Measurements from ENCODE around the gene GPR161. TPM values are rescaled to one million over a fixed set of nuclear protein-coding genes. Genes with fewer than 3 reads are reported as not detected.

The GPR161 gene
- total RNA-seq, 1 experiment from 2014 or later = 13.7 TPM

DNA sequence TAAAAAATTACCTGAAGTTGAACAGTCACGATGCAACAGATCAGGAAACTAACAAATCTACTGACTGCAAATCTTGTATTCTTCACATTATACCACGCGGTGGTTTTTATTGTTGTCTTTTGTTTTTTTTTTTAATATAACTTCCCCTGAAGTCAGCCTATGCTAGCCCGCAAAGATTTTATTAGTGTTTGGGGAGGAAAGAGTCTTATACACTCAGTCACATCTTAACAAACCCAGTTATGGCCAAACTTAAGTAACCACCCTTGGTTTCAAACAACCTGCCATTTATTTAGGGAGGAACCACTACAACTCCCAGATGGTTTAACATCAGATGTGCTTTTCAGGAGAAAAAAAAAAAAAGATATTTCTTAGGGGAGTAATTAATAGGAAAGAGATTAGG lies 15.2 kb upstream of the GPR161 start:
- Histone ChIP-seq H3K9me2 (ENCODE audit: insufficient read depth) (no peaks in the 10 kb centered on the region), H3K4me3 (replicated peaks in 1 of 2; ENCODE audit: low read depth in 1 of 2, low read length in 2 of 2) (no peak overlapping the region), H3K9ac (ENCODE audit: low read length) (no peak overlapping the region), H3K79me2 (ENCODE audit: insufficient read depth, low read length) (no peaks in the 10 kb centered on the region), H3K4me1 (ENCODE audit: control insufficient read depth in 1 of 2, insufficient read depth in 2 of 2, low read length in 2 of 2) (no peaks in the 10 kb centered on the region), H3K27me3 (ENCODE audit: insufficient read depth, low read length) (no peaks in the 10 kb centered on the region), H3K9me3 (ENCODE audit: control insufficient read depth in 1 of 2, insufficient read depth in 1 of 2, low read depth in 1 of 2, low read length in 2 of 2) (no peaks in the 10 kb centered on the region), H3K4me2 (ENCODE audit: low read length) (no peak overlapping the region), H3K27ac (ENCODE audit: low read depth, low read length) (no peak overlapping the region), H2AFZ (ENCODE audit: low read depth, low read length, poor library complexity, severe bottlenecking) (no peak overlapping the region), H3K36me3 (ENCODE audit: control insufficient read depth in 1 of 2, insufficient read depth in 2 of 2, low read length in 2 of 2) (no peaks in the 10 kb centered on the region), H4K20me1 (ENCODE audit: insufficient read depth) (no peaks in the 10 kb centered on the region)
- POLR2A ChIA-PET = no interaction called here
- intact Hi-C loops (cut with micrococcal nuclease) = no loop called here
- ATAC-seq = no peak
- TF ChIP-seq, protein P1, sequence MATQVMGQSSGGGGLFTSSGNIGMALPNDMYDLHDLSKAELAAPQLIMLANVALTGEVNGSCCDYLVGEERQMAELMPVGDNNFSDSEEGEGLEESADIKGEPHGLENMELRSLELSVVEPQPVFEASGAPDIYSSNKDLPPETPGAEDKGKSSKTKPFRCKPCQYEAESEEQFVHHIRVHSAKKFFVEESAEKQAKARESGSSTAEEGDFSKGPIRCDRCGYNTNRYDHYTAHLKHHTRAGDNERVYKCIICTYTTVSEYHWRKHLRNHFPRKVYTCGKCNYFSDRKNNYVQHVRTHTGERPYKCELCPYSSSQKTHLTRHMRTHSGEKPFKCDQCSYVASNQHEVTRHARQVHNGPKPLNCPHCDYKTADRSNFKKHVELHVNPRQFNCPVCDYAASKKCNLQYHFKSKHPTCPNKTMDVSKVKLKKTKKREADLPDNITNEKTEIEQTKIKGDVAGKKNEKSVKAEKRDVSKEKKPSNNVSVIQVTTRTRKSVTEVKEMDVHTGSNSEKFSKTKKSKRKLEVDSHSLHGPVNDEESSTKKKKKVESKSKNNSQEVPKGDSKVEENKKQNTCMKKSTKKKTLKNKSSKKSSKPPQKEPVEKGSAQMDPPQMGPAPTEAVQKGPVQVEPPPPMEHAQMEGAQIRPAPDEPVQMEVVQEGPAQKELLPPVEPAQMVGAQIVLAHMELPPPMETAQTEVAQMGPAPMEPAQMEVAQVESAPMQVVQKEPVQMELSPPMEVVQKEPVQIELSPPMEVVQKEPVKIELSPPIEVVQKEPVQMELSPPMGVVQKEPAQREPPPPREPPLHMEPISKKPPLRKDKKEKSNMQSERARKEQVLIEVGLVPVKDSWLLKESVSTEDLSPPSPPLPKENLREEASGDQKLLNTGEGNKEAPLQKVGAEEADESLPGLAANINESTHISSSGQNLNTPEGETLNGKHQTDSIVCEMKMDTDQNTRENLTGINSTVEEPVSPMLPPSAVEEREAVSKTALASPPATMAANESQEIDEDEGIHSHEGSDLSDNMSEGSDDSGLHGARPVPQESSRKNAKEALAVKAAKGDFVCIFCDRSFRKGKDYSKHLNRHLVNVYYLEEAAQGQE (IDR thresholded peaks at IDR 0.05; ENCODE audit: low read depth) = no peak
- BruUV-seq (replicated peaks) = no TSS peak
- RAD21 ChIA-PET (ENCODE audit: low non-redundant PET in 1 of 2, low total read pairs in 2 of 2, uncharacterized antibody in 2 of 2, unreplicated experiment in 2 of 2) = no interaction called here
- DNase-seq (ENCODE audit: low read depth, low spot score) = no peak
- CTCF ChIA-PET = no interaction called here

DNA sequence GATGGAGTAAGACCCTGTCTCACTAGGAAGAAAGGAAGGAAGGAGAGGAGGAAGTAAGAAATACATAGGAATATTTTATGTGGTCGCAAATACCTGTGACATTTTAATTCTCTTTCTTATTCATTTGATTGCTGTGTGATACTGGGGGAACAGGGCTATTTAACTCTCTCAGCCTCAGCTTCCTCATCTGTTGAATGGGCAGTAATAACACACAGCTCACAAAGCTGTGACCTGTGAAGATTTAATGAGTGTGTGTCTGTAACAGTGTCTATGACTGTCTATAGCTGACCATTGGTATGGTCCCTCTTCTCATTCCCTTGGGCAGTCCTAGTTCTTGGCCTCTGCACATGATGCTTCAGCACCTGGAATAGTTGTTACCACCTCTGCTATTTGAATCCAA lies 13.6 kb upstream of the GPR161 start:
- no peaks in the 10 kb centered on the region for H3K36me3 ChIP-seq (ENCODE audit: control insufficient read depth in 1 of 2, insufficient read depth in 2 of 2, low read length in 2 of 2)
- intact Hi-C loops (cut with micrococcal nuclease) = no loop called here
- no peaks in the 10 kb centered on the region for H3K27me3 ChIP-seq (ENCODE audit: insufficient read depth, low read length)
- H3K4me2 ChIP-seq (ENCODE audit: low read length) = no peak overlapping the region
- no peak overlapping the region for H2AFZ ChIP-seq (ENCODE audit: low read depth, low read length, poor library complexity, severe bottlenecking)
- ChIA-PET RAD21 (ENCODE audit: low non-redundant PET in 1 of 2, low total read pairs in 2 of 2, uncharacterized antibody in 2 of 2, unreplicated experiment in 2 of 2) (no interaction called here), POLR2A (no interaction called here), CTCF (no interaction called here)
- H3K4me3 ChIP-seq (replicated peaks in 1 of 2; ENCODE audit: low read depth in 1 of 2, low read length in 2 of 2) = no peak overlapping the region
- no peak overlapping the region for H3K9ac ChIP-seq (ENCODE audit: low read length)
- no peak overlapping the region for H3K27ac ChIP-seq (ENCODE audit: low read depth, low read length)
- H3K9me3 ChIP-seq (ENCODE audit: control insufficient read depth in 1 of 2, insufficient read depth in 1 of 2, low read depth in 1 of 2, low read length in 2 of 2) = no peaks in the 10 kb centered on the region
- BruUV-seq (replicated peaks) = no TSS peak
- no peaks in the 10 kb centered on the region for H3K79me2 ChIP-seq (ENCODE audit: insufficient read depth, low read length)
- H3K9me2 ChIP-seq (ENCODE audit: insufficient read depth) = no peaks in the 10 kb centered on the region
- DNase-seq (ENCODE audit: low read depth, low spot score) = no peak
- H4K20me1 ChIP-seq (ENCODE audit: insufficient read depth) = no peaks in the 10 kb centered on the region
- H3K4me1 ChIP-seq (ENCODE audit: control insufficient read depth in 1 of 2, insufficient read depth in 2 of 2, low read length in 2 of 2) = peaks cover 0 to 8% of the 10 kb centered on the region in 2 experiments; a peak in 2 of 4 replicates
- no peak for ATAC-seq
- TF ChIP-seq, protein P2, sequence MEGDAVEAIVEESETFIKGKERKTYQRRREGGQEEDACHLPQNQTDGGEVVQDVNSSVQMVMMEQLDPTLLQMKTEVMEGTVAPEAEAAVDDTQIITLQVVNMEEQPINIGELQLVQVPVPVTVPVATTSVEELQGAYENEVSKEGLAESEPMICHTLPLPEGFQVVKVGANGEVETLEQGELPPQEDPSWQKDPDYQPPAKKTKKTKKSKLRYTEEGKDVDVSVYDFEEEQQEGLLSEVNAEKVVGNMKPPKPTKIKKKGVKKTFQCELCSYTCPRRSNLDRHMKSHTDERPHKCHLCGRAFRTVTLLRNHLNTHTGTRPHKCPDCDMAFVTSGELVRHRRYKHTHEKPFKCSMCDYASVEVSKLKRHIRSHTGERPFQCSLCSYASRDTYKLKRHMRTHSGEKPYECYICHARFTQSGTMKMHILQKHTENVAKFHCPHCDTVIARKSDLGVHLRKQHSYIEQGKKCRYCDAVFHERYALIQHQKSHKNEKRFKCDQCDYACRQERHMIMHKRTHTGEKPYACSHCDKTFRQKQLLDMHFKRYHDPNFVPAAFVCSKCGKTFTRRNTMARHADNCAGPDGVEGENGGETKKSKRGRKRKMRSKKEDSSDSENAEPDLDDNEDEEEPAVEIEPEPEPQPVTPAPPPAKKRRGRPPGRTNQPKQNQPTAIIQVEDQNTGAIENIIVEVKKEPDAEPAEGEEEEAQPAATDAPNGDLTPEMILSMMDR (IDR thresholded peaks at IDR 0.05 in 2 of 3, conservative IDR thresholded peaks at IDR 0.05 in 1 of 3; ENCODE audit: borderline replicate concordance in 1 of 3, insufficient read depth in 1 of 3, low read depth in 2 of 3, low read length in 2 of 3) = no peak
- TF ChIP-seq CEBPB (IDR thresholded peaks at IDR 0.05; ENCODE audit: low read depth) = no peak
- no peak for TF ChIP-seq CBX3 (IDR thresholded peaks at IDR 0.05; ENCODE audit: low read depth)
- TF ChIP-seq ZFX (IDR thresholded peaks at IDR 0.05) = no peak
- TF ChIP-seq TCF7L2 (IDR thresholded peaks at IDR 0.05; ENCODE audit: borderline replicate concordance, extremely low read depth, insufficient read depth, insufficient read length) = no peak
- no peak for TF ChIP-seq JUND (IDR thresholded peaks at IDR 0.05)
- TF ChIP-seq EZH2phosphoT487 (IDR thresholded peaks at IDR 0.05; ENCODE audit: borderline replicate concordance) = no peak
- TF ChIP-seq, protein P1 (IDR thresholded peaks at IDR 0.05; ENCODE audit: low read depth) = no peak
- TF ChIP-seq SIN3A (IDR thresholded peaks at IDR 0.05; ENCODE audit: low read depth) = no peak
- TF ChIP-seq POLR2A (IDR thresholded peaks at IDR 0.05; ENCODE audit: borderline replicate concordance, extremely low read depth, insufficient read depth, insufficient read length) = no peak
- no peak for TF ChIP-seq SRF (IDR thresholded peaks at IDR 0.05; ENCODE audit: low read depth)
- TF ChIP-seq, protein P3, sequence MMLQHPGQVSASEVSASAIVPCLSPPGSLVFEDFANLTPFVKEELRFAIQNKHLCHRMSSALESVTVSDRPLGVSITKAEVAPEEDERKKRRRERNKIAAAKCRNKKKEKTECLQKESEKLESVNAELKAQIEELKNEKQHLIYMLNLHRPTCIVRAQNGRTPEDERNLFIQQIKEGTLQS (IDR thresholded peaks at IDR 0.05) = no peak
